Subcutaneous abdominal adipose tissue (tissue), 5 donors: Measurements from ENCODE around the gene CHAT.

ENCODE experiments used
- H3K27ac ChIP-seq: one replicate; pipeline ENCODE4 v1.7.0; 2013; ENCODE audit warnings: low read depth, mild to moderate bottlenecking, inconsistent platforms, low read length, moderate library complexity
- H3K27me3 ChIP-seq, 5 donors: one replicate each; pipeline ENCODE4 v1.7.0; 2013; ENCODE audit warnings: low read length in 5 of 5, inconsistent platforms in 1 of 5; ENCODE audit not compliant: control insufficient read depth in 5 of 5, insufficient read depth in 4 of 5
- H3K36me3 ChIP-seq, 5 donors: one replicate each; pipeline ENCODE4 v1.7.0; 2013; ENCODE audit warnings: low read length in 5 of 5; ENCODE audit not compliant: control insufficient read depth in 5 of 5, insufficient read depth in 5 of 5
- H3K4me1 ChIP-seq, 5 donors: one replicate each; pipeline ENCODE4 v1.7.0; 2013; ENCODE audit warnings: low read length in 5 of 5, mild to moderate bottlenecking in 3 of 5, moderate library complexity in 1 of 5; ENCODE audit not compliant: control insufficient read depth in 5 of 5, insufficient read depth in 5 of 5
- H3K4me3 ChIP-seq, 5 donors: one replicate each; pipeline ENCODE4 v1.7.0; 2013; ENCODE audit warnings: low read length in 5 of 5, low read depth in 1 of 5
- H3K9ac ChIP-seq, 5 donors: one replicate each; pipeline ENCODE4 v1.7.0; 2013; ENCODE audit warnings: low read length in 5 of 5, mild to moderate bottlenecking in 4 of 5, moderate library complexity in 3 of 5
- H3K9me3 ChIP-seq, 5 donors: one replicate each; pipeline ENCODE4 v1.7.0; 2013; ENCODE audit warnings: low read length in 5 of 5; ENCODE audit not compliant: control insufficient read depth in 5 of 5
- donor health status: healthy.
- donor health status: healthy.
- donor health status: healthy.
- donor health status: healthy.
- donor health status: healthy.

CHAT gene

DNA sequence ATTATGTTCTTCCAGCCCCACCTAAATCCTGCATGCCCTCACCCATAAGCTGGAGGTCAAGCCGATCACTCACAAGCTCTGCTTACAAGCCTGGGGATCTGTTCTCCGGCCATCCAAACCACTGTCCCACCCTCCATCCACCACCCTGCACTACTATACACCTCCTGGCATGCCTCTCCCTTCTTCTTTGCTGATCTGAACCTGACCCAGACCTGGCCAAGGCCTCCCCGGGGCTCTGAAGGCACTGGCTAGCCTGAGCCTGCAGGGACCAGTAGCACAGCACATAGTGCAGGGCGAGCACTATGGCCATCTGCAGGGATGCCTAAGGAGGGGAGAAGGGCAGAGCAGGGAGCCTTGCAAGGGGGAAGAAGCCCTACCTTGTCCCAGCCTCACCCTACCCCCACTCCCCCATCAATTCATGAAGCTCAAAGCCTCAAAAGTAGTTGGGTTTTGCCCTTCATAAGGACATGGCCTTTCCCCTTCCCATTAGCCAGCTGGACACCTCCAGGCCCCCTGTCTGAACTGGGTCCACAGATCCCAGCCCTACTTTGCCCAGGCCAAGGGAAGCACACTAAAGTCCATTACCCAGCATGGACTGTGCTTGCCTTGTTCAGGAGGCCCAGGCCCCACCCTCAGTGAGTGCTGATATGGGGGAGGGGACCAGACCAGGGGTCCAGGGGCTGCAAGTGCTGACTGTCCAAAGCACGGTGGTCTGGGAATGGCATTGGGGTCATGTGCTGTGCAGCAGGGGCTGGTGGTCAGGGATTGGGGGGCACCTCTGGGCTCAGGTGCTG lies 29.6 kb downstream of the CHAT start:
- Histone ChIP-seq H3K27ac (no peak overlapping the region), H3K9ac (no peak overlapping the region), H3K4me3 (no peak overlapping the region), H3K36me3 (no peaks in the 10 kb centered on the region), H3K27me3 (peaks cover 4 to 40% (median 20%) of the 10 kb centered on the region in 5 donors), H3K4me1 (peaks cover 0 to 7% (median 0%) of the 10 kb centered on the region in 5 donors), H3K9me3 (no peaks in the 10 kb centered on the region)

DNA sequence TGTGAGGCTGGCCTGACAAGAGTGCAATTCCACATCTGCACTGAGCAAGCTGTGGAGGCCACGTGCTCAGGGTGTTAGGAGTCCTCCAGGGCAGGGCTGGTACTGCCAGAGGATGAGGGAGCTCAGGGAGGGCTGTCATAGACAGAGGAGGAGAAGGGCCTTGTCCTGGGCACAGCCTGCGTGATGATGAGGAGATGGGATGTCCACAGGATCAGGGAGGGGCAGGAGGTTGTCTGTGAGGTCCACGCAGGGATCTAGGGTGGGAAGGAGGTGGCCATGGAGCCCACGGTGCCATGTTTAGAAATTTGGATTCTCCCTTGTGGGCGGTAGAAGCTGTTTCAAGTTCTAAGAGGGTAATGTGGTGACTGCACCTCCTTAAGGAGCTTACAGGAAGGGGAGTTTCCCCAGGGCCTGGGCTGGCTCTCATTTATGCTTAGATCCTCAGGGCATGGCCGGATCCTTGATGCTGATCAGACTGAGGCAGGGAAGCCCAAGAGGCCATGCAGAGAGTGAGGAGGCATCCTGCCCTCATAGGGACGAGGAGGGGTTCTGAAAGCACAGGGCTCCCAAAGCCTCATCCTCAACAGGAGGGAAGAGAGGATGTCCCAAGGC lies 30.3 kb downstream of the CHAT start:
- Histone ChIP-seq H3K27ac (no peak overlapping the region), H3K9me3 (no peaks in the 10 kb centered on the region), H3K36me3 (no peaks in the 10 kb centered on the region), H3K27me3 (peaks cover 4 to 41% (median 20%) of the 10 kb centered on the region in 5 donors), H3K4me3 (no peak overlapping the region), H3K9ac (no peak overlapping the region), H3K4me1 (peaks cover 0 to 7% (median 0%) of the 10 kb centered on the region in 5 donors)

DNA sequence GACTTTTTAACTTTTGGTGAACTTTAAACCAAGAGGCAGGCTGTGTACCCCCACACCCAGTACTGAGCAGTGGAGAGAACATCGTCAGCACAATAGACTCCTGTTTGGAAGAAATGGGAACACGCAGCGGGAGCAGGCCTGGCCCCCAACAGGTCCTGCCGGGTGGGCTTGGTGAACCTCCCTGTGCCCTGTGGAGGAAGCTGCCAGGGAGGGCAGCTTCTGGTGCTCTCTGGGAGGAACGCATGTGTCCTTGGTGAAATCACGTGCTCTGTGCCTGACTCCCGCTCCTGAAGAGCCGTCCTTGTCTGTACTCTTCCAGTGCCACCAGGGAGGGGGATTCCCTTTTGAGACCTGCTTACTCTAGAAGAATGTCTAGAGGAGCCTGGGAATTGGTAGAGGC lies 31.6 kb downstream of the CHAT start:
- H3K9ac ChIP-seq = no peak overlapping the region
- no peak overlapping the region for H3K4me3 ChIP-seq
- H3K27me3 ChIP-seq = peaks cover 4 to 46% (median 20%) of the 10 kb centered on the region in 5 donors
- peaks cover 0 to 7% (median 0%) of the 10 kb centered on the region in 5 donors for H3K4me1 ChIP-seq
- no peak overlapping the region for H3K27ac ChIP-seq
- no peaks in the 10 kb centered on the region for H3K9me3 ChIP-seq
- H3K36me3 ChIP-seq = no peaks in the 10 kb centered on the region

DNA sequence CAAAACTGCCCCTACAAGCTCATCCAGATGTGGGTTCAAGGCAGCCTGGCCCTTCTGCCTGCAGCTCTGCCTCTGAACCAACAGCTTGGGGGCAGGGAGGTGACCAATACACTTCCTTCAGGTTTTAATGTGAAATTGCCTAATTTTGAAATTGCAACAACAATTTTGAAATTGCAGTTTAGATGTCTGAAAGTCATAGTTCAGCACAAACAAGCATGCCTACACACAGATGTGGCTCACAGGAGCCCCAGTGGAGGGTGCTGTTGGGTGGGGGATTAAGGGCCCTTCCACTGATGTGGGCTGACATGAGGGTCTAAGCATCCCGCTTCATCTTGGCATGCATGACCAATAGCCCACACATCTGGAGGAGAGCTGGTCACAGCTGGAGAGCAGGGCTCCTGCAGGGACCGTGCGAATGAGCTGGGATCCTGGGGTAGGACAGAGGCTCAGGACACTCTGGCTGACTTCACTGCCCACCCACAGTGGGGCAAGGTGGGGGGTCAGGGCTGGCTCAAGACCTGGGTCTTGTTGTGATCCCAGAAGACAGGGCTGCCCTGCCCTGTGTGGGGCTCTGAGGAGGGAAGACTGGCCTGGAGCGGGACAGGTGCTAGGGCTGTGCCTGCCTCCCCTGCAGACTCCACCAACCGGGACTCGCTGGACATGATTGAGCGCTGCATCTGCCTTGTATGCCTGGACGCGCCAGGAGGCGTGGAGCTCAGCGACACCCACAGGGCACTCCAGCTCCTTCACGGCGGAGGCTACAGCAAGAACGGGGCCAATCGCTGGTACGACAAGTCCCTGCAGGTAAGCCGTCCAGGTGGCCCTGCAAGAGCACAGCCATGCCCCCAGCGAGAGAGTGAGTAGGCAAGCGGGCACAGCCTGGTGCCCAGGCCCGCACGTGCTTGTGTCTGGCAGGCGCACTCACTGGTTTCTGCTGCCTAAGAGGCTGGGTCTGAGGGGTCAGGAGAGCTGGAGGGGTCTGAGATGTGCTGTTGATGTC lies 32.3 kb downstream of the CHAT start:
- H3K9ac ChIP-seq = no peak overlapping the region
- H3K36me3 ChIP-seq = no peaks in the 10 kb centered on the region
- H3K27ac ChIP-seq = no peak overlapping the region
- peaks cover 0 to 49% (median 24%) of the 10 kb centered on the region in 5 donors for H3K27me3 ChIP-seq
- H3K4me3 ChIP-seq = no peak overlapping the region
- no peaks in the 10 kb centered on the region for H3K9me3 ChIP-seq
- H3K4me1 ChIP-seq = peaks cover 0 to 7% (median 0%) of the 10 kb centered on the region in 5 donors

DNA sequence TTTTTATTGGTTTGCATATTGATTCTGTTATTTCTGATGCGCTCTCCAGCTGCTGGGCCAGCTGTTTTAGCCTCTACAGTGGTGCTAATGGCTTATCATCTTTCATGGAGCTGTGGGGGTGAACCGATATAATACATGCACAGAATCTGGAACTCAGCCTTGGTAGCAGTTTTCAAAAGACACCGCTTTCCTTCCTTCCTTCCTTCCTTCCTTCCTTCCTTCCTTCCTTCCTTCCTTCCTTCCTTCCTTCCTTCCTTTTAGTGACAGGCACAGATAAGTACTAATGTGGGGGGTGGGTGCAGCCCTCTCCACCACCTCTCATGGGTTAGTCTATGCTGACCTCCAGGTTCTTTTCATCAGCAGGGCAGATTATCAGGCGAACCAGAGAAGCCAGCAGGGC lies 33.7 kb downstream of the CHAT start:
- Histone ChIP-seq H3K9ac (no peak overlapping the region), H3K4me3 (no peak overlapping the region), H3K27ac (no peak overlapping the region), H3K4me1 (peaks cover 0 to 7% (median 0%) of the 10 kb centered on the region in 5 donors), H3K36me3 (no peaks in the 10 kb centered on the region), H3K9me3 (no peaks in the 10 kb centered on the region), H3K27me3 (peaks cover 0 to 45% (median 15%) of the 10 kb centered on the region in 5 donors)

DNA sequence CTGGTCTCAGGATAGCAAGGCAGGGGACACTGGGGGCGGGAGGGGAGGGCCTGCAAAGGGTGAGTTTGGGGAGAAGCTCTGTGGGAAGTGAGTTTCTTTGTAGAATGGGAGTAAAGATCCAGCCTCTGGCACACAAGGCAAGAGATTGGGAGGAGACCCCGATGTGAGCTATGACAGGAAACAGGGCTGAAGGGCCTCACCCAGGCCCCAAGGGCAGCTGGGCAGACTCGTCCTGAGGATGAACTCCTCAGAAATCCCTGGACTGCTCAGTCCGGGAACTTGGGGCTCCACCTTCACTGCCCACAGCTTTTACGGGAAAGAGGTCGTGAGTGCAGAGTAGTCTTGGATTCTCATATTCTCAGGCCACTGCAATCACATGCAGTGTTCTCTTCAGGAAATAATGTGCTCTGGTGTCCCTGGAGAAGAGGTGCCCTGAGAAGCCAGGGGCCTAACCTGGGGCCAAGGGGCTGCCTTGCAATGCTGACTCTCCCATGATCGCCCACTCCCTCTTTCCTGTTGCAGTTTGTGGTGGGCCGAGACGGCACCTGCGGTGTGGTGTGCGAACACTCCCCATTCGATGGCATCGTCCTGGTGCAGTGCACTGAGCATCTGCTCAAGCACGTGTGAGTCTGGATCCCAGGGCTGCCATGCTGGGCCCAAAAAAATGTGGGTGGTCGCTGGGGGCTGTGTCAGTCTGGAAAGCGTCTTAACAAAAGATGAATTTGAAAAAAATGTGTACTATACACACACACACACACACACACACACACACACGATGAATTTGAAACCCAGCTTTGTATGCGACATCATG lies 34.4 kb downstream of the CHAT start:
- H3K9me3 ChIP-seq = no peaks in the 10 kb centered on the region
- H3K4me3 ChIP-seq = no peak overlapping the region
- H3K27ac ChIP-seq = no peak overlapping the region
- no peaks in the 10 kb centered on the region for H3K36me3 ChIP-seq
- peaks cover 0 to 7% (median 0%) of the 10 kb centered on the region in 5 donors for H3K4me1 ChIP-seq
- peaks cover 0 to 39% (median 15%) of the 10 kb centered on the region in 5 donors for H3K27me3 ChIP-seq
- no peak overlapping the region for H3K9ac ChIP-seq

DNA sequence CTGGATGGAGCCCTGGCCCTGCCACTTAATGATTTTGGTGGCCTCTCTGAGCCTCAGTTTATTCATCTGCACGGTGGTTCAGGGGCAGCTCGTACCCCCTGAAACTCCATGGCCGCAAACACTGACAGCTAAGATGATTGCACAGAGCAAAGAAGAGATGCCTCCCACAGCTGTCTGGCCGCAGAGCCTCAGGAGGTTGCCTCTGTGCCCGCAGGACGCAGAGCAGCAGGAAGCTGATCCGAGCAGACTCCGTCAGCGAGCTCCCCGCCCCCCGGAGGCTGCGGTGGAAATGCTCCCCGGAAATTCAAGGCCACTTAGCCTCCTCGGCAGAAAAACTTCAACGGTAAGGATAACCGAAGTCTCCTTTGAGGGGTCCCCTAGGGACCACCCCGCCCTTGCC lies 35.5 kb downstream of the CHAT start:
- H3K27me3 ChIP-seq = peaks cover 0 to 28% (median 13%) of the 10 kb centered on the region in 5 donors
- no peak overlapping the region for H3K27ac ChIP-seq
- no peak overlapping the region for H3K4me3 ChIP-seq
- H3K9ac ChIP-seq = no peak overlapping the region
- H3K4me1 ChIP-seq = peaks cover 0 to 7% (median 0%) of the 10 kb centered on the region in 5 donors
- no peaks in the 10 kb centered on the region for H3K36me3 ChIP-seq
- no peaks in the 10 kb centered on the region for H3K9me3 ChIP-seq

DNA sequence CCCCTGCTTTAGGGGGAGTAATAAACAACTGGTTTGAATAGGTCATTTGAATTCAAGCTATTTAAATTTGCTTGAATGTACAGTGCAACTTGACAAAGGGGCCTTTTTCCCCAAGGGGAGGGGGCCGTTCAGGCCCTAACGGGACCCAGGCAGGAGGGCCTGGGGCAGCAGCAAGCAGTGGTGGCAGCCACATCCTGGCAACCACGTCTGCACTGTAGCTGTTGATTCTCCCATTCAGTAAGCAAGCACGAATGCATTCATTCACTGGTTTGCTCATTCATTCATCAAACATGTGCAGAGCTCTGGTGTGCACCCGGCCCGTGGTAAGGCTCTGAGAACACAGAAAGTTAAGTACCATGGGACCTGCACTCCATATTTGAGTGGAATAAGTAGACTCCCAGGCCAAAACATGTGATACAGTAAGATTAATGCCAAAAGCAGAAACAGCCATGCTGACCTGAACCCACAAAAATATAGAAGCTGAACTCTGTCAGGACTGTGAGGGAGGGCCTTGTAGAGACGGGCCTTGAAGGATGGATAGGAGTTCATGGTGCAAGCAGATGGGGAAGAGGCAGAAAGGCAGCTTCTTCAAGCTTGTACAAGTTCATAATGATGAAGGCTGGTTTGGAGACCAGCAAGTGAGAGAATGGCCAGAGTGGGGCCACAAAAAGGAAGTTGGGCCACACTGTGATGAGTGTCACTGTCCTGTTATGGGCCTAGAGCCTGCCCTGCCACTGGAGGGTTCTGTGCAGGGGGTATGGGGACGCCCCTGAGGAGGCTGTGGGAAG lies 36.3 kb downstream of the CHAT start:
- Histone ChIP-seq H3K9me3 (no peaks in the 10 kb centered on the region), H3K27me3 (peaks cover 0 to 22% (median 13%) of the 10 kb centered on the region in 5 donors), H3K27ac (no peak overlapping the region), H3K36me3 (no peaks in the 10 kb centered on the region), H3K4me3 (no peak overlapping the region), H3K4me1 (peaks cover 0 to 7% (median 0%) of the 10 kb centered on the region in 5 donors), H3K9ac (no peak overlapping the region)

DNA sequence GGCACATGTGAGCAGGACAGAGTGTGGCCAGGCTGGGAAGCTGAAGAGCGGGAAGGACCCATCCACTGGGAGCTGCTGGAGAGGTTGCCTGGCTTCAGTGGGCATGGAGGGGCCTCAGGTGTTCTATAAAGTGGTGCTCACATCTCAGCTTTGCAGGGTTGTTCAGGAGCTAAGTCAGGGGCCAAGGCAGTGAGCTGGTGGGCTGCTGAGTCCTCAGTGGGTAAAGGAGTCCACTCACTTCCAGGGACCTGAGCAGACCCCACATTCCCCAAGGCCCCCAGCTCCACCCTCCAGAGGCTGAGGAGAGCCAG lies 36.8 kb downstream of the CHAT start:
- Histone ChIP-seq H3K9ac (no peak overlapping the region), H3K4me1 (peaks cover 0 to 5% (median 0%) of the 10 kb centered on the region in 5 donors), H3K4me3 (no peak overlapping the region), H3K27me3 (peaks cover 0 to 18% (median 13%) of the 10 kb centered on the region in 5 donors), H3K36me3 (no peaks in the 10 kb centered on the region), H3K9me3 (no peaks in the 10 kb centered on the region), H3K27ac (no peak overlapping the region)
